Tibial nerve (tissue), 4 donors: ENCODE data around the gene TTLL1. TPM values are rescaled to one million over a fixed set of nuclear protein-coding genes. Genes with fewer than 3 reads are reported as not detected.

Experiments
- DNase-seq, 2 donors: peaks; one replicate each; pipeline ENCODE4 v3.0.0-alpha.2; 2019; ENCODE audit warnings: low spot score in 2 of 2
- H3K27ac ChIP-seq, 4 donors: fragments of 200-600 bp; sonication (generic) in 3 of 4; one replicate each; pipeline ENCODE4 v1.5.1; 2017 to 2019; ENCODE audit warnings: mild to moderate bottlenecking in 1 of 4
- H3K27me3 ChIP-seq, 2 donors: fragments of 200-600 bp; sonication (generic) in 1 of 2; one replicate each; pipeline versions ENCODE4 v1.5.1 to v1.6.0; 2017 to 2019
- H3K36me3 ChIP-seq, 3 donors: fragments of 200-600 bp; sonication (generic); one replicate each; pipeline ENCODE4 v1.5.1; 2018 to 2019
- H3K4me1 ChIP-seq, 4 donors: fragments of 200-600 bp; sonication (generic) in 3 of 4; one replicate each; pipeline ENCODE4 v1.5.1; 2017 to 2019
- H3K4me3 ChIP-seq, 4 donors: fragments of 200-600 bp; sonication (generic) in 3 of 4; one replicate each; pipeline ENCODE4 v1.5.1; 2017 to 2019; ENCODE audit warnings: mild to moderate bottlenecking in 1 of 4, moderate library complexity in 1 of 4
- H3K9me3 ChIP-seq, 4 donors: fragments of 200-600 bp; sonication (generic) in 3 of 4; one replicate each; pipeline ENCODE4 v1.5.1; 2017 to 2019
- CTCF ChIP-seq, 5 experiments: fragments of 200-600 bp in 3 of 5; fragments of 450-650 bp in 2 of 5; sonication (generic) in 3 of 5; IDR thresholded peaks; one replicate each; pipeline ENCODE4 v1.5.1; 2016 to 2019; ENCODE audit warnings: antibody characterized with exemption in 5 of 5, mild to moderate bottlenecking in 3 of 5, moderate library complexity in 2 of 5
- EP300 ChIP-seq, 2 donors: sonication (generic); formaldehyde crosslinking; IDR thresholded peaks; one replicate each; pipeline ENCODE4 v1.6.1; 2017; ENCODE audit warnings: antibody characterized with exemption in 2 of 2, mild to moderate bottlenecking in 1 of 2
- POLR2A ChIP-seq, 2 donors: fragments of 450-650 bp; IDR thresholded peaks; one replicate each; pipeline ENCODE4 v1.6.1; 2017; ENCODE audit warnings: antibody characterized with exemption in 2 of 2, mild to moderate bottlenecking in 2 of 2, moderate library complexity in 2 of 2
- WGBS, 2 donors: methylation state at CpG; one replicate each; pipeline ENCODE4 v1.1.5; 2018; 5-methylcytosine and 5-hydroxymethylcytosine counted together
- total RNA-seq, 4 donors: library from RNA; depleted of rRNA; stranded (reverse); fragments of >200 nt; gene quantifications; one replicate each; pipeline ENCODE4 v1.1.0, GENCODE V29; 2016

Gene TTLL1
- total RNA-seq, 4 donors from 2014 or later: 1.6 to 9.8 (median 7.3) TPM

GRCh38 chr22:42990131-42990838 is 98.9 kb downstream of the TTLL1 start:
- Histone ChIP-seq H3K9me3 (no peaks in the 10 kb centered on the region), H3K27me3 (no peaks in the 10 kb centered on the region), H3K4me3 (no peak overlapping the region), H3K36me3 (no peaks in the 10 kb centered on the region), H3K4me1 (peaks cover 0 to 75% (median 33%) of the 10 kb centered on the region in 4 donors), H3K27ac (peak overlapping the region in 1 of 4 donors; percentile 30)
- DNase-seq: no peak
- 44 to 56% methylated on average over 9 of the region's 9 CpGs for WGBS, 2 donors
- TF ChIP-seq EP300 (IDR thresholded peaks at IDR 0.05) (no peak), POLR2A (IDR thresholded peaks at IDR 0.05) (no peak), CTCF (IDR thresholded peaks at IDR 0.05) (peak in 2 of 5 experiments; percentile 9 to 10)

Other genes with a start within 250 kb of the TTLL1 start
- 10 to 100 TPM; 36.9 to 78.6 (median 52.0) TPM for gene ARFGAP3, start 232.1 kb downstream of the TTLL1 start, total RNA-seq
- gene PACSIN2, start 74.2 kb downstream of the TTLL1 start, total RNA-seq: 10 to 100 TPM; 45.9 to 78.2 (median 59.0) TPM
- gene BIK, start 21.4 kb upstream of the TTLL1 start, total RNA-seq: not detected
- gene MCAT, start 54.0 kb upstream of the TTLL1 start, total RNA-seq: 10 to 100 TPM; 20.2 to 44.4 (median 31.9) TPM
- 100 to 1,000 TPM; 399 to 538 (median 485) TPM for gene TSPO, start 62.2 kb upstream of the TTLL1 start, total RNA-seq
- 10 to 100 TPM; 38.5 to 50.4 (median 41.9) TPM for gene TTLL12, start 97.7 kb upstream of the TTLL1 start, total RNA-seq